HL-60/S4 treated with retinoic acid at 250 ng/mL for 4 days and 3 days (cell line): Measurements from ENCODE around the gene DCUN1D1.
"Not testable (repeated sequence)": the region's sequence is repeated elsewhere in the genome, so short reads cannot be mapped to it uniquely, and the experiment has no call there.

Experiments used
- in situ Hi-C: fragments of 300-500 bp; cut with MboI; formaldehyde crosslinking; loops from 2 replicates; pipeline ENCODE4 v1.7.0; 2022; ENCODE audit warnings: low sequenced_read_pairs

Gene DCUN1D1

DNA sequence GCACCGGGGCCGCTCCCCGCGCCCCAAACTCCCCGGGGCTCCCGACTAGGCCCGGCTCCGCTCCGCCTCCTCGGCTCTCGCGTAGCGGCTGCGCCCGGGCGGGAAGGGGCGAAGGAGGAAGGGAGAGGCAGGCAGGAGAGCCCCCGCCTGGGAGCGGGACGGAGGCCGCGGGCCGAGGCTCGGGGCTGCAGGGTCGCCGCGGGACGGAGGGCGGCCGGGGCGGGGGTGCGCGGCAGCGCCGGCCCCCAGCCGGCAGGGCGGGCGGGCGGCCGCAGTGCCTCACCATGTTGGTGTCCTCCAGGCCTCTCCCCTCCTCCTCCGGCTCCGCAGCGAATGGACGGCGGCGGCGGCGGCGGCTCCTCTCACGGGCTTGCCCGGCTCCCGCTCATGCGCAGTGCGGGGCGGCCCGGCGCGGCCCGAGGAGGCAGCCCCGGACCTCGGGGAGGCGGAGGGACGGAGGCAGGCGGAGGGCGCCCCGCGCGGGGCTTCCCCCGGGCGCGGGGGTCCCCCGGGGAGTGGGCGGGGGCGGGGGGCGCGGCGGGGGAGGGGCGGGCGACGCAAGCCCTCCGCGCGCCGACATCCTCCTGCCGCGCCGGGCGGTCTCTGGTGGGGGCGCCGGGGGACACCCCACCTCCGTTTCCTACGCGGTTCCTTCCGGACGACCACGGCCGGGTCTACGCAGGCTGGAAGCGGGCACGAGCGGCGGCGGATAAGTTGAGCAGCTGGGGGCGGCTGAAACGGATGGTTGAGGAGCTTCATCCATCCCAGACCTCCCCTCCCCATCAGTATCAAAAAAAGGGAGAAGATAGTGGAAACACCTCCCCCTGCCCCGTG, at the start of gene DCUN1D1:
Gene DCUN1D1, minus strand, starts transcription at position 335 of the 834 bp plus-strand sequence. Its CDS starts 49 bp downstream, at position 286.
- in situ Hi-C loops: no loop called here

- in situ Hi-C loops: no loop called here
These were observed 48.1 kb upstream of the DCUN1D1 start for GRCh38 chr3:183028416-183028815.

DNA sequence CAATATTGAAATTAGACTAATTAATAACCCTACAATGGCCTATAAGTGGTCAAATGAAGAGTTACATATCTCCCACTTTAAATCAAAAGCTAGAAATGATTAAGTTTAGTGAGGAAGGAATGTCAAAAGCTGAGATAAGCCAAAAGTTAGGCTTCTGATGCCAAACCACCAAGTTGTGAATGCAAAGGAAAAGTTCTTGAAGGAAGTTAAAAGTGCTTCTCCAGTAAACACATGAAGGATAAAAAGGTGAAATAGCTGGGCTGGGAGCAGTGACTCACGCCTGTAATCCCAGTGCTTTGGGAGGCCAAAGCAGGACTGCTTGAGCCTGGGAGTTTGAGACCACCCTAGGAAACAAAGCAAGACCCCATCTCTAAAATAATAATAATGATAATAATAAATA, 46.9 kb upstream of the DCUN1D1 start:
- in situ Hi-C loops: no loop called here

- in situ Hi-C loops: no loop called here
These were observed 42.7 kb upstream of the DCUN1D1 start for GRCh38 chr3:183022936-183023516.

DNA sequence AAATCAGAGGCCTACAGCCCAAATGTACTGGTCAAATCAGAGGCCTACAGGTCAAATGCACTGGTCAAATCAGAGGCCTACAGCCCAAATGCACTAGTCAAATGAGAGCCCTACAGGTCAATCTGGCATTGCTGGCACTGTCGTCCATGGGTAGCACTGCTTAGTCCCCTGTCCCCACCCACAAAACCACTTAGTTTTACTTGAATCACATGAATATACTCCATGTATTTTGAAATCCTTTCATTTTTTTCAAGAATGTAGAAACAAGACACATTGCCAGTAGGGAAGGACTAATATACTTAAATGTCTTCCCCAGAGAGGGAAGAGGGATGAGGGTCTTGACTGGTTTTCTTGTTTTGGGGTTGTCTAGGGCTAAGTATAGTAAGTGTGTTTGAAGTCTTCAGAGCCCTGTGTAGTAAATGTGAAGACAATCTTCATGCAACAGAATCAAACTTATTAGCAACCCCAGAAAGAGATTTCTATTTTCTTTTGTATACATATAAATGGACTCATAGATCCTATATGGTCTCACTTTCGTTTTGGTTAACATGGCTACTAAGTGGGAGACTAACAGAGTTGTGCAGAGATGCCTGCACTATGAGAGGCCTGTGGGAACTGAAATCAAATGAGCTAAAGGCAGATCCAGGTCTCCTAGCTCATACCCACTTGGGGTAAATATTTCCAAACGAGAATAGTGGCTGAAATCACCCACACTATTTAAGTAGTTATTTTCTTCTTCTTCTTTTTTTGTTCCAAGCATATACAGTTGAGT, 38.3 kb upstream of the DCUN1D1 start:
- in situ Hi-C loops: no loop called here

GRCh38 chr3:183015185-183015584, 34.8 kb upstream of the DCUN1D1 start:
- in situ Hi-C loops: no loop called here

- in situ Hi-C loops: no loop called here
These were observed 33.5 kb upstream of the DCUN1D1 start for GRCh38 chr3:183013856-183014255.

DNA sequence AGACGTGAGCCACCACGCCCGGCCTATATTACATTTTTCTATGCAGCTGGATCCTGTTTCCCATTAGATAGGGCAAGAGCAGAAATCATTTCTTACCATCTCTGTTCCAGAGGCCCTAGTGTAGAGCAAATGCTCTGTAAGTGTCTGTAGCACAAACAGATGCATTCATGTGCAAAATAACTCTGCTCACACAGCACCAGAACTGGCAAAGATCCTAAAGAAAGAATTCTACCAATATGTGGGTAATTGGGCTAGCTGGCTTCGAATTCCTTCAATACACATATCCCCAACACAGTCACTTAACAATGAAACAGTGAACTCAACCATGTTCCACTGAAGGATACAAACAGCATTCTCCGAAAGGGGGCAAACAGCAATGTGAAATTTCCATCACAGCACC, 32.7 kb upstream of the DCUN1D1 start:
- in situ Hi-C loops: no loop called here

GRCh38 chr3:183008800-183009199, 28.5 kb upstream of the DCUN1D1 start:
- in situ Hi-C loops: no loop called here

GRCh38 chr3:183008303-183008702, 28.0 kb upstream of the DCUN1D1 start:
- in situ Hi-C loops: no loop called here

DNA sequence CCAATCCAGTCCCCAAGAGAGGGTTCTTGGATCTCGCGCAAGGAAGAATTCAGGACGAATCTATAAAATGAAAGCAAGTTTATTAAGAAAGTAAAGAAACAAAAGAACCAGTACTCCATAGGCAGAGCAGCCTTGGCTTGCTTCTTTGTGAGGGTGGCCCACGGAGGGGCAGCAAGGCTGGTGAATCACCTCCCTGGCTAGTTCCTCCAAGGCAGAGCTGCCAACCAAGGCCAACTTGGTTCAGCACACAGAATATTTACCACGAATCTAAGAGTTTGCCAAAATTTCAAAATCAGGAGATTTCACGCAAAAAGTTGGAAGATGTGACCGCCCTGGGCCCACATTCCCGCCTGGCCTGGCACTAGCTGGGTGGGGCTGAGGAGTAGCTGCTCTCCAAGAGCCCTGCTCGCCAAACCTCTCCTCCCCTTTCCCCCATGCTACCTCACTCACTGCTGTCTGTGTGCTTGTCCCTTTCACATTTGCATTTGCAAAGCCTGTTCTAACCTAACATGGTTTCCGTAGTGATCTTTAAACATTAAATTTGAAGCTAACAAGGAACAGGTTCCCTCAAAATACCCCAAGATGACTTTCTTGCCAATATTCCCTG, 26.2 kb upstream of the DCUN1D1 start:
- in situ Hi-C loops: no loop called here

- in situ Hi-C loops: no loop called here
These were observed 19.4 kb upstream of the DCUN1D1 start for GRCh38 chr3:182999767-183000166.

GRCh38 chr3:182993486-182994201, 13.3 kb upstream of the DCUN1D1 start:
- in situ Hi-C loops: not testable (repeated sequence)

GRCh38 chr3:182989566-182989965, 9.2 kb upstream of the DCUN1D1 start:
- in situ Hi-C loops: no loop called here

- in situ Hi-C loops: no loop called here
These were observed 5.7 kb upstream of the DCUN1D1 start for GRCh38 chr3:182986021-182986420.

DNA sequence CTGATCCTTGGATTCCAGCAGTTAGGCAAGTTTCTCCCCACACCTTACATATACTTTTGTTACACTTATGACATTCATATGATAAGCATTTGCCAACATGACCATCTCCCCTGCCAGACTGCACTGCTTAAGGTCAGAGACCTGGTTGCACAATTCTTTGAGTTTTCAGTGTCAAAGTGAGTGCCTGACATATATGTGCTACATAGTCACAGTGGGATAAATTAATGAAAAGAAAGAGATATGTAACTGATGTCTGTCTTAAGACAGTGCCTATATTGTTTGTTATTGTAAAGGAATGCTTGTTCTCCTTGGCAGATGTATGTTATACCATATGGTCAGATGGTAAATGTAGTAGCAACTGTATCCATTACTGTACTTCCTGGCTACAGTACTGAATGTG, 3.5 kb upstream of the DCUN1D1 start:
- in situ Hi-C loops: no loop called here

GRCh38 chr3:182981038-182981380, 671 bp upstream of the DCUN1D1 start:
- in situ Hi-C loops: no loop called here

DNA sequence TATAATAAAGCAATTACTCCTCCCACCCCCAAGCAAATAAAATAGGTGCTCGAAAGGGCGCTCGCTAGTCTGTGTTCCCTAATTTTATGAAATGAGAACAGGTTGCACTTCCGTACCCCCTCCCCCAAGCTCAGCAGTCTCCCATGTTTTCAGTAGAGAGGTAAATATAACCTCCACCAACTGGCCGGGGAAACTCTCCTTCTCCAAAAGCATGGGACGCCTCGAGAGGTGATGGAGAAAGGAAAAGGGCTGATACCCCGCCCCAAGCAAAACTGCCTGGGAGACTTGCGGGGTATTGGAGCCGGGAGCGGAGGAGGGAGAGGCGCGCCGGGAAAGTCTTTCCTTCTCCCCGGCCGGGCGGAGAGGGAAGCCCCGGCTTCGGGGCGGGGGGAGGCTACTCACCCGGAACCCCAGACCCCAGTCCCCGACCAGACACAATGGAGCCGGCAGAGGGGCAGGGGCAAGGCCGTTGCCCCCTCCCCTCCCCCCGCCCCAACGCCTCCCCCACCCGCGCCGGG, 605 bp downstream of the DCUN1D1 start:
- in situ Hi-C loops: no loop called here

GRCh38 chr3:182979103-182979673, 1.1 kb downstream of the DCUN1D1 start:
- in situ Hi-C loops: no loop called here

GRCh38 chr3:182978387-182978786, 2.0 kb downstream of the DCUN1D1 start:
- in situ Hi-C loops: no loop called here
